Astrocyte (in vitro differentiated cells and primary cell): ENCODE measurements around the gene RBM20.

Experiments used
- EZH2 ChIP-seq: IDR thresholded peaks from 2 replicates; pipeline ENCODE4 v1.6.1; 2012; ENCODE audit warnings: mild to moderate bottlenecking, low read length, inconsistent platforms; ENCODE audit not compliant: insufficient read depth
- TF ChIP-seq, protein P1 (sequence below): IDR thresholded peaks from 2 replicates; pipeline ENCODE4 v1.5.1; 2011; ENCODE audit warnings: low read depth, mild to moderate bottlenecking, inconsistent platforms, low read length, moderate library complexity; ENCODE audit not compliant: insufficient read depth

DNA sequence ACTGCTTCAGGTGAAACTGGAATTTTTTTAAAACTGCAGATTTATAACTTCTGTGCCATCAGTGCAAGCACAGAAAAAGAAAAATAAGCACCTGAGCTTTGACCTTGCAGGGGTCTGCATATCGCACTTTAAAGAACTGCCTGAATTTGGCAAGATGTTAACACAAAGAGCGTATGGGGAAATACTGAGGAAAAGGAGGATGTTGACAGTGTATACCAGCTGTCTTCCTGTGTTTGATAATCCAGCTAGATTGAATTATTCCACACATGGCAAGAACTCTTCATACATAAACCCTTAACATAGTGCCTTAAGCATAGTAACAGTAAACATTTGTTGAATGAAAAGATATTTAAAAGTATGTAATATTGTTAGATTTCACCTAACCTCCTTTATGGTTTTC is 46.7 kb upstream of the RBM20 start:
- TF ChIP-seq EZH2, result no peak
- TF ChIP-seq, protein P1, sequence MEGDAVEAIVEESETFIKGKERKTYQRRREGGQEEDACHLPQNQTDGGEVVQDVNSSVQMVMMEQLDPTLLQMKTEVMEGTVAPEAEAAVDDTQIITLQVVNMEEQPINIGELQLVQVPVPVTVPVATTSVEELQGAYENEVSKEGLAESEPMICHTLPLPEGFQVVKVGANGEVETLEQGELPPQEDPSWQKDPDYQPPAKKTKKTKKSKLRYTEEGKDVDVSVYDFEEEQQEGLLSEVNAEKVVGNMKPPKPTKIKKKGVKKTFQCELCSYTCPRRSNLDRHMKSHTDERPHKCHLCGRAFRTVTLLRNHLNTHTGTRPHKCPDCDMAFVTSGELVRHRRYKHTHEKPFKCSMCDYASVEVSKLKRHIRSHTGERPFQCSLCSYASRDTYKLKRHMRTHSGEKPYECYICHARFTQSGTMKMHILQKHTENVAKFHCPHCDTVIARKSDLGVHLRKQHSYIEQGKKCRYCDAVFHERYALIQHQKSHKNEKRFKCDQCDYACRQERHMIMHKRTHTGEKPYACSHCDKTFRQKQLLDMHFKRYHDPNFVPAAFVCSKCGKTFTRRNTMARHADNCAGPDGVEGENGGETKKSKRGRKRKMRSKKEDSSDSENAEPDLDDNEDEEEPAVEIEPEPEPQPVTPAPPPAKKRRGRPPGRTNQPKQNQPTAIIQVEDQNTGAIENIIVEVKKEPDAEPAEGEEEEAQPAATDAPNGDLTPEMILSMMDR, result no peak
